GM11168 (cell line): ENCODE data around the gene UNC13A.

Experiments used
- in situ Hi-C: fragments of 300-500 bp; cut with MboI; formaldehyde crosslinking; loops from one replicate; pipeline ENCODE4 v1.12.0; 2022; ENCODE audit warnings: low sequenced_read_pairs; ENCODE audit not compliant: unreplicated experiment

UNC13A gene

DNA sequence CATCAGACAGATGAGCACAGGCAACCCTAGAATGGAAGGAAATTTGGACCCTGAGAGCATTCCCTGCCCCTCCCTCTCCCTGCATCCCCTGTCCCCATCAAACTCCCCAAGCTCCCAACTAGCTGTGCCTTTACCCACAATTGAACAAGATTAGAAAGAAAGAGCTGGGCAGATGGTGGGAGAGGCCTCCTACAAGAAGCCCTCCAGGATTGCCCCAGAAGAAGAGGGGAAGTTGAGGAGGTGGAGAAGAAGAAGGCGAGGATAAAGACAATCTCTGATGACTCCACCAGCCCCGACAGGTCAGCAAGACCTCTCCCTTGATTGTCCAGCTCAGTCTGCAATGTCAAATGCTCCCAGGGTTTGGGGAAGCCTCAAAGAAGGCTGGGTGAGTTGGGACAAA is 11.9 kb downstream of the UNC13A start:
- in situ Hi-C loops: no loop called here

DNA sequence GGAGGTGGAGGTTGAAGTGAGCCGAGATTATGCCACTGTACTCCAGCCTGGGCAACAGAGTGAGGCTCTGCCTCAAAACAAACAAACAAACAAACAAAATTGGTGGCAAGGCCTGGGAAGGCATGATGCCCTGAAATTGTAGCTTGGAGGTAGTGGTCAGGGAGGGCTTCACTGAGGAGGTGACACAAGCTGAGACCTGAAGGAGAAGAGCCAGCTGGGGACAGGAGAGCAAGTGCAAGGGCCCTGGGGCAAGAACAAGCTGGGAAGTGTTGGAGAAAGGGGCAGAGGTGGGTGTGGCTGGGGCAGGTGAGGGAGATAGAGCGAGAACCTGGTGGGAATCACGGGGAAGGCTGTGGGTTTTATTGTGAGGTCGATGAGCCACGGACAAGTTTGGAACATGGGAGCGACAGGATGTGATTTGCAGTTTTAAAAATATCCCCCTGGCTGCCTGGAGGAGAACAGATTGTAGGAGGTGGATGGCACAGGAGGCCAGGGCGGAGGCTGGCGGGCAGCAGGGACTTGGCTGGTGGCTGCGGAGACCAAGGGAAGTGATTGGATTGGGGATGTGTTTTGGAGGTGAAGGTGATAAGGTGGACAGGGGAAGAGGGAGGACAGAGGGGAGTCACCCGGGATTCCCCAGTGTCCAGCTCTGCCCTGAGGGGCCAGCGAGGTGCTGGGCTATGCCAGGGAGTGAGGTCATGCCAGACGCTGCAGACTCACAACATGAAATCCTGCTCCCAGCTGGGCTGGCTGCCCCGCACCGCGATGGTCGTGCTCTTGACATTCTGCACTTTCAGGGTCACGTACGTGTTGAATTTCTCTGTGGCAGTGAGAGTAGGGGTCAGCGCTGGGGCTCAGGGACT is 14.0 kb downstream of the UNC13A start:
- in situ Hi-C loops: no loop called here

DNA sequence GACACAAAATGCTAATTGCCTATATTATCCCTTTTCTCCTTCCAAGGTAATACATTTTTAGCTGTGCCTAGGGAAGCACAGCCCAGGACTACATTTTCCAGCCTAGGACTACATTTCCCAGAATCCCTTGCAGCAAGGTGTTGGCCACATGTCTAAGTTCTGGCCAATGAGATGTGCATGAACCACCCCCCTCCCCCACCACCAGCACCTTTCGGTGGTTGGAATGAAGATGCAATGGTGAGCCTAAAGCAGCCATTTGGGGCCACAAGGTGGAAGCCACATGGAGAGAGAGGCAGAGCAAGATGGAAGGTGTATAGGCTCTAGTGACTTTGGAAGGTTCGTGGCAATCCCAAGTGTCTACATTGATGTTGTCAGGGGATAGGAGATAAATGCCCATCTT is 16.2 kb downstream of the UNC13A start:
- in situ Hi-C loops: no loop called here

DNA sequence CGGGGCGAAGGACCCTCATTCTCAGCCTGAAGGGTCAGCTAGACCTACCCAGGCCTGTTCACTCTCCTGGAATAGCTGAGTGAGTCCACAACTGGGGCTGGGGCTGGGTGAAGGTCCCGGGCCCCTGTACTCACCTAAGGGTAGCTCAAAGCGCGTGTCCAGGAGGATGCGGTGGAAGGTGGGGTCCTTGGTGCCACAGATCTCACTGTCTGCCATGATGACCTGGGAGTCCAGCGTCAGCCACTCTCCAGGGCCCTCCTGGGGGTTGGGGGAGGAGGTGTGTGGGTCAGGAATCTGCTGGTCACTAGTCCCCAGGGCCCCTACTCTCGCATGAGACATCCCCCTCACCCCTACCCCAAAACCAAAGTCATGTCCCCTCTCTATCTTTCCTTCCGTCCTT is 18.7 kb downstream of the UNC13A start:
- in situ Hi-C loops: no loop called here

DNA sequence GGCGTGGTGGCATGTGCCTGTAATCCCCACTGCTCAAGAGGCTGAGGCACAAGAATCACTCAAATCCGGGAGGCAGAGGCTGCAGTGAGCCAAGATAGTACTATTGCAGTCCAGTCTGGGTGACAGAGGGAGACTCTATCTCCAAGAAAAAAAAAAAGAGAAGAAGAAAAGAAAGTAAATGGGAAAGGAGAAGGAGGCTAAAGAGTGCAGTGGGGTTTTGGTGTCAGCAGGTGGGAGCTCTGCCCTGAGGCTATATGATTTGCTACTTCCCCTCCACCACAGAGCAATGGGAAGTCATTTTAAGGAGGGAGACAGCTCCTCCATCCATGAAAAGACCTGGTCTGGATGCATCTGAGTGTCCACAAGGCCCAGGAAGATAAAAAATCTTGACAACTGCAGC is 23.1 kb downstream of the UNC13A start:
- in situ Hi-C loops: no loop called here

DNA sequence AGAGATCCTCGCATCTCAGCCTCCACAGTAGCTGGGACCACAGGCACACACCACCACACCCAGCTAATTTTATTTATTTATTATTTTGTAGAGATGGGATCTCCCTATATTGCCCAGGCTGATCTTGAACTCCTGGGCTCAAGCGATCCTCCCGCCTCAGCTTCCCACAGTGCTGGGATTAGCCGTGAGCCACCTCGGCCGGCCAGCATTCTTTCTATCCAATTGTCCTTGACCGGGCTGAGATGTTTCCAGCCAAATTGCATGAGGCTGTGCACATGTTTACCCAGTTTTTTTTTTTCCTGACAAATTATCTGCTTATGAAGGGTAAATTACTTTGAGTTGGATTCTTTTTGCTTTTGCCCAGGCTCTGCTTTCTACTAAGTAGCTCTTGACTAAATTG is 28.2 kb downstream of the UNC13A start:
- in situ Hi-C loops: no loop called here

DNA sequence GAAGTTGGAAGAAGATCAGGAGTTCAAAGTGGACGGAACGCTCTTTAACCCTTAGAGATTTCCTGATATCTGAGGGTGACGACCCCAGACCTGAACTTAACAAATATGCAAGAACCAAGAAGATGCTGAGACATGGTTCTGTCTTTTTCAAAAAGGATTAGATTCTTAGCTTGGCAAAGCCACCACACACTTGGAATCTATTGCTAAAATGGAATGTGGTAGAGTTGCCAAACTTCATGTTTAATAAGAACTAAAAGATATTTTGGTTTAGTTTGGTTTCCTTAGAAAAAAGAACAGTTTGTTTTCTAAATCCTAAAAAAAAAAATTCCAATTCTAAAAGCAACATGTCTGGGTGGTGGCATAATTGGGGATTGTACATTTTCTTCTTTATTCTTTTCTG is 29.5 kb downstream of the UNC13A start:
- in situ Hi-C loops: no loop called here

DNA sequence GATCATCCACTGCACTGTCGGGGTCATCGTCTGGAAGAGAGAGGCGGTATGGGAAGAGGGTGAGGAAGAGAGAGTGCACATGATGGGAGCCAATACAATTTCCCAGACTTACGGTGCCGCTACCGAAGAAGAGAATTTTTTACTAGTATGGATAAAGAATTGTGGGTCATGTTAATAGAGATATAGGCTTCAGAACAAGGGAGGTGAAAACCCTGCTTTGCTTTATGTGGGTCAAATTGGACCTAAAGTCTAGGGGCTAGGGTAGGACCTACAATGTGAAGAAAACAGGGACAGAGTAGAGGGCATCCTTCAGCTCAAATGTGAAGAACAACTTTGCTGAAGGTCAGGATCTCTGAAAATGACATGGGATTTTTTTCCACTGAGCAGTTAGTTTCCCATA is 29.9 kb downstream of the UNC13A start:
- in situ Hi-C loops: no loop called here

DNA sequence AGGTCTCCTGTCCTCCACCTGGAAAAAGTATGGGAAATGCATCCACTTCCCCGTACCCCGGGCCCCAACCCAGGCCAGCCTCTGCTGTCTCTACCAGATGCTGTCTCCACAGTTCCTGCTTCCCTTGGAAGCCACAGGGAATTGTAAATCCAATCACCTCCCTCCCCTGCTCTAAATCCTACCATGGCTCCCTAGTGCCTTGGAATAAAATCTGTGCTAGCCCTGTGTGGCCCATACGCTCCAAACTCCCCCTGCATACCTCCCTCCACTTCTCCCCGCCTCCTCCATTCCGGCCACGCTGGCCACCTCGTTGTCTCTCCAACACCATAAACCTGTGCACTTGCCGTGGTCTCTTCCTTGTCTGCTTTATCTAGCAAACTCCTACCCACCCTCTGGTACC is 31.2 kb downstream of the UNC13A start:
- in situ Hi-C loops: no loop called here

DNA sequence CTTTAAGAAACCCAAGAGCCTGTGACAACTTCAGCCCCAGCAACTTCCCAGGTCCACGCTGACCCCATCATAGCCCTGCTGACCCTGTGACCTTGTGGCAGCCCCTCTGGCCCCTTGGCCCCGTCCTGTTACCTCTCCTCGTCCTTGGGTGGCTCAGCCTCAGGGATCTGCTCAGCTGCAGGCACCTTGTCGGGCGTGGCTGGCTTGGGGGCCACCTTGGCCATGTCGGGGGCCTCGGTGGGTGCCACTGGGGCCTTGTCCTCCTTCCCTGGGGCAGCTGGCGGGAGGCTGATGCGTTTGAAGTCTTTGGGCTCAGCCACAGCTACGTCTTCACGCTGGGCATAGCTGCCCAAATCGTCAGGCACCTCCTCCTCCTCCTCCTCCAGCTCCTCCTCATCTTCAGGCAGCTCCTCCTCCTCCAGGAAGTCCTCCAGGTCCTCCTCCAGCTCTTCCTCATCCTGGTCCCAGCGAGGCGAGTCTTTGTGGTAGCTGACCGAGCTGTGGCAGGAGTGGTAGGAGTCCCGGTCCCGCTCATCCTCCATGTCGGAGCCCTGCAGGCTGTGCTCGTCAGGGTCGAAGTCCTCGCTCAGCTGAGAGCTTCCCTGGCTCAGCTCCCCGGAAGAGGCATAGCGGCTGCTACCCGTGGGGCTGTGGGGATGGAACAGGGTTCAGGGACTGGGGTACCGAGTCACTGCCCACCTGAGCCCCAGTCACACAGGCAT is 32.2 kb downstream of the UNC13A start:
- in situ Hi-C loops: no loop called here

DNA sequence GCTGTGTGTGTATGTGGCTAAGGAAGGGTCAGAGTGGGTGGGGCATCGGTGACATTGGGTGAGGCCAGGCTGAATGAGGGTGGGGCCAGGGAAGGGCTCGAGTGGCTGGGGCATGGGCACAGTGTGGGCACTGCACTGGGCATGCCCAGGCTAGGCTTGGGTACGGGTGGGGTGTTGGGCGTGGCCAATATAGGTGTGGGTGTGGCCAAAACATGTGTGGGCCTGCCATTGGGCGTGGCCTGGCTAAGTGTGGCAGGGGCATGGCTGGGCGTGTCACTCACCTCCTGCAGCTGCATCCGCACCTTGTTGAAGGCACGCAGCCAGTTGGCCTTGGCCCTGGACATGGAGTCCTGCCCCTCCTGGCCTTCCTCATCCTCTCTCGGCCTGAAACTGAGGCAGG is 33.2 kb downstream of the UNC13A start:
- in situ Hi-C loops: no loop called here

DNA sequence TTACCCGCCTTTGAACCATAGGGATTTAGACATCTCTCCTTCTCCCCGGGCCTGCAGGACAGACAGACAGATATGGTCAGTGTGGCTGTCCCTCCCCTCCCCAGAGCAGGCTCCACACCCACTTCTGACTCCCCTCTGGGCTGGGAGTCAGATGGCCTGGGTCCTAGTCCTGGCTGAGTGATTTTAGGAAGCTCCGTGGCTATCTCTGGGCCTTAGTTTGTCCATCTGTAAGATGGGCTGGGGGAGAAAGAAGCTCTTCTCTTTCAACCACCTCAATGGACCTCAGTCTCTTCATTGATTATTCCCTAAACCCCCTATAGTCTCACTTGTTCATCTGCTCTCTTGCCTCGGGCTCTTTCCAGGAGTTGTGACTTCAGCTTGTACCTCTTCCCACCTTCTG is 35.5 kb downstream of the UNC13A start:
- in situ Hi-C loops: no loop called here

DNA sequence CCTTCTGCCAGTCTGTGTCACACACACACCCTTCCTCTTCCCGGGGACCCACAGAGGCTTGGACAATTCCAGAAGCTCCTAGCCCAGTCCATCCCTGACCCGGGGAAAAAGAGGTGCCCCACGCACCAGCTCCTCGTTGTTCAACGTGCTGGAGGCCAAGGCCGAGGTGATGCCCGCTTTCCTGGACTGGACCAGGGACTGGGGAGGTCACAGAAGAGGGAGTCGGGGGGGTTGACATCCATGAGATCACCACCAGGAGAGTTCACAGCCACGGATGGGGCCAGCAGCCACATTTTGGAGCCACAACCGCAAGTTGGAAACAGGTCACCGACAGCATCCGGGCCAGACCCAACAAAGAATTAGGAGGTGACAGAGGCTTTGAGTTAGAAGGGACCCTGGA is 39.4 kb downstream of the UNC13A start:
- in situ Hi-C loops: no loop called here

DNA sequence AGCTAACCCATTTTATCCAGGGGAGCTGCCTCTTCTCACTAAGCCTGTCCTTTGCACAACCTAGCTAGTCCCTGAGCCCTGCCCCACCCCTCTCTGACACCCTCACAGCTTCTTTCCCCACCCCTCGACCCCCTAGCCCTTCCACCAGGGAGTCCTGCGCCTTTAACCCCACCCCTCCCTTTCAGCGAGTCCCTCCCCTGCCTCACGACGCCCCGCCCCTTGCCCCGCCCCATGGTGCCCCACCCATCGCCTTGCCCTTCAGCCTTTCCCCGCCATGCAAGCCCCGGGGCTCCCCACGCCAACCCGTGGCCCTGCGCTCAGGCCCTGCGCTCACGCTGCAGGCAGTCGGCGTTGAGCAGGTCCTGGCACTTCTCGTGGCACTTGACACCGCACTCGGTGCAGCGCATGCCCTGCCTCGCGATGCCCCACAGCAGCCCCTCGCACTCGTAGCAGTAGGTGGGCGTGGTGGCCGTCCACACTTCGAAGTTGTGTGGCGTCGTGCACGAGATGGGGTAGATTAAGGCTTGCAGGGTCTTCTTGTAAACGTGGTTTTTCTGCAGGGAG is 40.0 kb downstream of the UNC13A start:
- in situ Hi-C loops: no loop called here

DNA sequence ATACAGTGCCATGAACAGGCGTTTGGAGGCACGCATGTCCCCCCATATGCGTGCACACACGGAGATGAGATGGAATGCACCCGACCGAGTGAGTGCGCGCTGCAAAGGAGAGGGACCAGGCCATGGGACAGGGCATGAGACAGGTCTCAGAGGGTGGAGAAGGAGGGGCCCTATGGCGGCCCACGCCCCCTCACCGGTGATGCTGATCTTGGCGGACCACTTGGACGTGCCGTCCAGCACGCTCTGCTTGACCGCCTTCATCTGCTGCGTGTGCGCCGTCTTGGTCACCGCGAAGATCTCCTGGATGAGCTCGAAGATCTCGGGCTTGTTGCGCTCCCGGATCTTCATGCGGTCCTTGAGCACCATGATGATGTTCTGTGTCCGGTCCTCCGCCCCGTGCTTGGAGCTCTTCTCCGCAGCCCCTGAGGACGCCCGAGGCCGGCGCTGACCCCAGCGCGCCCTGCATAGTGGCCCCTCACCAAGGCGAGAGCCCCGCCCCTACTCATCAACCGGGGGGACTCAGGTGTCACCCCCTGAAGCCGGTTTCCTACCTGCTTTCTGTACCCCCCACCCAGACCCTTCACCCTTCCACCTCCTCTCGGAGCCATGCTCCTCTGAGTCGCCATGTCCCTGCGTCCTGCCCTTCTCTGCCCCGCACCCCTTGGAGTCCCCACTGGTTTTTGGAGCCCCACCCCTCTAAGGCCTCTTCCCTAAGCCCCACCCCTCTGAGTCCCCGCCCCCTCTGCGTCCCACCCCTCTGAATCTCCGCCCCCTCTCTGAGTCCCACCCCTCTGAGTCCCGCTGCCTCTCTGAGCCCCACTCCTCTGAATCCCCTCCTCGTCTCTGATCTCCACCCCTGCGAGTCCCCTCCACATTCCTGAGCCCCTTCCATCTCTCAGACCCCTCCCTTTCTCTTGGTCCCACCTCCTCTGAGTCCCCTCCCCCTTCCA is 40.8 kb downstream of the UNC13A start:
- in situ Hi-C loops: no loop called here

DNA sequence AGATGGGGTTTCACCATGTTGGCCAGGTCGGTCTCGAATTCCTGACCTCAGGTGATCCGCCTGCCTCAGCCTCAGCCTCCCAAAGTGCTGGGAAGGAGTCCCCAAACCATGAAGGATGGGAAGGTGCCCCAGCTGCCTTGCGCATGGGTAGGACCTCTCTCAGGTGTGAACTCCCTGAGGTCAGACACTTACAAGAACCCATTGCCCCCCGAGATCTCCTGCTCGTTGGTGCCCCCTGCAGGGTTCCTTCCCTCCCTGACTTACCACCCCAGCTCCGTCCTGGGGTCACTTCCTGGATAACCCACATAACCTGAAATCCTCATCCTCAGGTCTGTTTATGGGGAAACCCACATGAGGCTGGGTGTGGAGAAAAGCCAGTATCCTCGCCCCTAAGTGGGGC is 41.7 kb downstream of the UNC13A start:
- in situ Hi-C loops: no loop called here

DNA sequence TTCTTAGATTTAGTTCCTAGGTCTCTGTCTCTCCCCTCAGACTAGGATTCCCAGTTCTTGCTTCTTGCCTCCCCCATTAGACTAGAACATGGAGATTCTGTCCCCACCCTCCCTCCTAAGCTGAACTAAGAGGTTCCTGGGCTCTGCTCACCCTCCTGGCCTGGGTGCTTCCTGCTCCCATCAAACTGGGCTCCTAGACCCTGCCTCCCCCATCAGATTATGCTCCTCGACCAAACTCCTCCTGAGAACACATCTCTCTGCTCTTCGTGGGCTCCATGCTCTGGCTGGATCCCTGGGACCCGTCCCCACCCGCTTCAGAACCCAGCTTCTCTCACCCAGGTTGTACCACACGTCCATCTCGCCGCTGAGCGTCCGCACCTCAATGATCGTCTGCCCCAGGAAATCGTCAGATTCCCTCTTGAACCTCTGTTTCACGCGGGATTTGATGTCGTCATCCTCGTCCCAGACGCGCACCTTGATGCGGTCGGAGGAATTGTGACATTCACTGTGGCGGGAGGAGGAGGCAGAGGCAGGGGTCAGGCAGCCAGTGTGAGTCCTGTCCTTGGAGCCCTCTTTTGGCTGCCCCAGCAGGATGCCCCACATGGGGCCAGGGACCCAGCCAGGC is 42.7 kb downstream of the UNC13A start:
- in situ Hi-C loops: no loop called here

DNA sequence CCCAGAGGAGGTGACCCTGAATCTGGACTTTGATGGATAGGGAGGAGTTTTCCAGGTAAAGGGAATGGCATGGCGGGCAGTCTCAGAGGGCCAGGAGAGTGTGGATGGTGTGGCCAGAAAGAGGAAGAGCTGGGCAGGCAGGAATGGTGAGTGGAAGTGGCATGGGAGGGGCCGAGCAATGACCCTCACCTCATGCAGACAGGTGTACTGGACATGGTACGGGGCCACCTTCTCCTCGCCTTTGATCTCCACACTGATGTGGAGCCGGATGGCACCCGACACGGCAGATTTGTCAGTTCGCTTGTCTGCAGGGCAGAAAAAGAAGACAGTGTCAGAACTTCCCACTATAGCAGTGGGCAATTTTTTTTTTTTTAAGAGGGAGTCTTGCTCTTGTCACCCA is 45.5 kb downstream of the UNC13A start:
- in situ Hi-C loops: no loop called here

DNA sequence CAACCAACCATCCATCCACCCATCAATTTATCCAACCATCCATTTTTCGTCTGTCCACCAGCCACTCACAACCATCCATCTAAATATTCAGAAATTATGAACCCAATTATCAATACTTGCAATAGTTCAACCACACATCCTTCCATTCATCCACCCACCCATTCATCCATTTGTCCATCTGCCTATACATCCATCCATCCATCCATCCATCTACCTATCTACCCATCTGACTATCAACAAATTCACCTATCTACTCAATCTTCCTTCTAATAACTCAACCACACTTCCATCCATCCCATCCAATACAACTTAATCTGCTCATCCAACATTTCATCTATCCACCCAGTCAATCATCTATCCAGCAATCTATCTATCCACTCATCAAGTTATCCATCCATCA is 46.3 kb downstream of the UNC13A start:
- in situ Hi-C loops: no loop called here

DNA sequence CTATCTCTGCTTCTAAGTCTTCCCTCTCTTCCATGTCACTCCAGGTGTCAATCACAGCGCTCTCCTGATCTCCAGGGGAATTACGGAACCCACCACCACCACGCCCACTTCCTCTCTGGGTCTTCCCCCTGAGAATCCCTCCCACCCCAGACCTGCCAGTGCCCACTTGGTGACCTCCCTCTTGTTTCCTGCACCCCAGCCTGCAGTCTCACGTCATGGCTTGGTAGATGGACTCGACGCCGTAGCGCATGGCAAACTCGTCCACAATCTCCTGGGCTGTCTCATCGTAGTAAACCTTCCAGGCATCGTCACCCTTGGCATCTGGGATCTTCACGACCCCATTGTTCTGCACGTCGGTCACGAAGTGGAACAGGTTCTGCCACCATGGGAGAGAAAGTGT is 47.0 kb downstream of the UNC13A start:
- in situ Hi-C loops: no loop called here
